RCC 7860 (cell line): Measurements from ENCODE around the gene PRDM16.

Source experiments
- DNase-seq: peaks from one replicate; pipeline ENCODE4 v3.0.0-alpha.2; 2015; ENCODE audit warnings: low spot score
- FAIRE-seq: peaks from 2 replicates; lab custom pipeline; 2012; peaks lifted over from hg19 to GRCh38; lab: Jason Lieb, UNC

Gene PRDM16

DNA sequence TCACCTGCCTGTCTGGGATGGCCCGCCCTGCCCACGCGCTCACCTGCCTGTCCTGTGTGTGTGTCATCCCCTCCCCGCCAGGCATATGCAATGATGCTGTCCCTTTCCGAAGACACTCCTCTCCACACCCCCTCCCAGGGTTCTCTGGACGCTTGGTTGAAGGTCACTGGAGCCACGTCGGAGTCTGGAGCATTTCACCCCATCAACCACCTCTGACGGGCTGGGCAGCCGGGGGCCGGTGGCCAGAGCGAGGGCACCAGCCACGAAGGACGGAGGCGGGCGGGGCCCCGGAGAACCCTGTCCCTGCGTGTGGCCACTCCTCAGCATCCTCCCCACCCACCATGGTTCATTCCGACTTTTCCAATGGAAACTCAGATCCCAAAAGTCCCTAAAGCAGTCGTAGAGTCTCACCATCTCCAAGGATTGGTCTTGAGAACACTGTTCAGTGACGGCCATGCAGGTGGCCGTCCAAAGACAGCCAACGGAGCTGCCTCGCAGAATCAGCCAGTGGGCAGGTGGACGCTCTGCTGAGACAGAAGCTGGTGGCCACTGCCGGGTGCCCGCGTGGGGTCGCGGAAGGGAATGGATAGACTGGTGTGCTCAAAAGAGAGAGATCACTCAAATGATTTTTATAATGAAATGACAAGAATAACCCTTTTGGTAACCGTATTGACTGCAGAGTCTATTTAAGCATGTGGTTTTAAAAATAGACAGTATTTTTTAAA is 364.8 kb downstream of the PRDM16 start:
- no peak for FAIRE-seq
- DNase-seq = no peak

- no peak for DNase-seq
- no peak for FAIRE-seq
Observed at GRCh38 chr1:3434406-3435110, 365.6 kb downstream of the PRDM16 start.

DNA sequence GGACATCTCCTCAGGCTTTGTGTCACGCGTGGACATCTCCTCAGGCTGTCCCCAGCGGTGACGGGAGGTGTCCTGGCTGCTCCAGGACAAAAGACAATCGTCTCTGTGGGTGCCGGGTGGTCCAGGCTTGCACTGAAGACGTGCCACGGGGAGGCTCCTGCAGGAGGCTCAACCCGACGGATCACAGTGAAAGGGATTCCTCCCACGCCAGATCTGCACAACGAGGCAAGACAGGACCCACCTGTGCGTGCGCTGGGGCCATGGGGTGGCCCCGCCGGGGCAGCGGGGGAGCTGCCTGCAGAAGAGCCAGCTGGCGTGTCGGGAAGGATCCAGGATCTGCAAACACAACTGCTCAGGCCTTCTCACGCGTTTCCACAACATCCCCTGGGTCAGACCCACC is 366.7 kb downstream of the PRDM16 start:
- FAIRE-seq = no peak

DNA sequence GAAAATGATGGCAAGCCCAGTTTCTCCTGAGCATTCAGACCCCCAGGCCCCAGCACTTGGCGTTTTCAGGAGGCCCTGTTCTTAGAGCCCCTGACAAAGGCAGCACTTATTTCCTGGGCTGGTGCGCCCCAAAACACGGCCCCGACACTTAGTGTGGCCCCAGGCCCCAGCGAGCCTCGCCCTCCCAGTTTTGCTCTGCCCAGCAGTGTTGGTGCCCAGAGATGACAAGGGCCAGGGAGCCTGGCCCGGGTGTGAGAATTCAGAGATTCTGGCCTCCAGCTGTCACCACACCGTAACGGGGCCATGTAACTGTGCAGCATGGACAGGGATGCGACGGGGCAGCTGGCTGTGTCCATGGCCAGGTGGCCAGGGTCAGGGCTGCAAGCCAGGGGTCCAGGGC is 367.4 kb downstream of the PRDM16 start:
- DNase-seq (no peak), FAIRE-seq (no peak)

More for the DNA sequence above, 366.7 kb downstream of the PRDM16 start:
- no peak for DNase-seq

GRCh38 chr1:3436901-3437300 is 367.9 kb downstream of the PRDM16 start:
- no peak for DNase-seq
- no peak for FAIRE-seq

DNA sequence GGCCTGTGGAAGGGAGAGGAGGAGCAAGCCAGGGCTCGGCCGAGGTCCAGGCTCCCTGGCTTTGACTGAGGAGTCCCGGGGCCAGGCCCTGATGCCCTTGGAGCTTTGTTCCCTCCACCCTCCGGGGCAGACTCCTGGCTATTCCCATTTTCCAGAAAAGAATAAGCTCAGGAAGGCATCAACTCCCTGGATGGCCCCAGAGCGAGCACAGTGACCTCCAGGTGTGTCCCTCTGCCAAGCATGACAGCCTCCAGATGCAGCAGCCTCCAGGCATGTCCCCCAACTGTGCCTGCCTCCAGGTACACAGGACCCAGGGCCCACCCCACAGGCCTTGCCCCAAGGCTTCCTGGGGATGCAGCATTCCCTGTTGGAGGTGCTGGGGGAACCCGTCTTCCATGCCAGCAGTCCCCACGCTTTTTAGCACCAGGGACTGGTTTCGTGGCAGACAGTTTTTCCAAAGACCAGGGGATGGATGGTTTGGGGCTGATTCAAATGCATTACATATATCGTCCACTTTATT is 369.7 kb downstream of the PRDM16 start:
- DNase-seq (no peak), FAIRE-seq (no peak)

DNA sequence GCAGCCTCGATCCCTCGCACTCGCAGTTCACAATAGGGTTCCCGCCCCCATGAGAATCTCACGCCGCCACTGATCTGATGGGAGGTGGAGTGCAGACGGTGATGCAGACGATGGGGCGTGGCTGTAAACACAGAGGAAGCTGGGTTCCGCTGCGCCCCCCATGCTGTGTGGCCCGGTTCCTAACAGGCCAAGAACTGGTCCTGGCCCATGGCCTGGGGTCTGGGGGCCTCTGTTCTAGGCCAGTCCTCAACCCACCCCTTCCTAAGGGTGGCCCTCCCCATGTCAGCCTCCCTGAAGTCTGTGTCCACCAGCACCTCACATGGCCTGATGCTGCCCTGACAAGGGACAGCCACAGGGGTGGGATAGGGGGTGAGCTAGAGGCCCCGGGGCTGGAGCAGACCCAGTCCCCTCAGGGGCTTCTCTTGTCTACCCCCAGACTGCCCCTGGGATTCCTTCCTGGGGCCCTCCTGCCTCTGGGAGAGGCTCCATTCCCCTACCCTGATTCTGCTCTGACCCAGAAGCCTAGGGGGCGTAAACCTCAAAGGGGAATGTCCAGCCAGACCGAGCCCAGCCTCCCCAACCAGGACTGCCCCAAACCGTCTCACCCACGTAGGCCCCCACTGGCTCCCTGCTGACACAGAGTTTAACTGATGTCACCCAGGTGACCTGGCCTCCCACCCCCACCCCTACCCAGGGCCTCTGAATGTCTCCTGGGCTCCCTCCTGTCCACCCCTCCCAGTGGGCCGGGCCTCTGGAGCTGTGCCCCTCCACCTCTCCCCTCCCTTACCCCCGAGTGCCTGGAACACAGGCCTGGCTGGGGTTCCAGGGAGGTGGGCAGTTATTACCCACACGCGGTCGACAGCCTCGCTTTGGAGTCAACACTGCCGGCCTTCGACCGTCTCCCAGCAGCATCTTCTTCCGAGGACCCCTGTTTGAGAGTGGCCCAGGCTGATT is 370.6 kb downstream of the PRDM16 start:
- FAIRE-seq = no peak
- no peak for DNase-seq

- FAIRE-seq = no peak
- DNase-seq = no peak
Observed at GRCh38 chr1:3440300-3440681, 371.3 kb downstream of the PRDM16 start.

- FAIRE-seq = no peak
- DNase-seq = no peak
Observed at GRCh38 chr1:3440711-3441409, 371.9 kb downstream of the PRDM16 start.

GRCh38 chr1:3441410-3441847 is 372.4 kb downstream of the PRDM16 start:
- DNase-seq (no peak), FAIRE-seq (no peak)

DNA sequence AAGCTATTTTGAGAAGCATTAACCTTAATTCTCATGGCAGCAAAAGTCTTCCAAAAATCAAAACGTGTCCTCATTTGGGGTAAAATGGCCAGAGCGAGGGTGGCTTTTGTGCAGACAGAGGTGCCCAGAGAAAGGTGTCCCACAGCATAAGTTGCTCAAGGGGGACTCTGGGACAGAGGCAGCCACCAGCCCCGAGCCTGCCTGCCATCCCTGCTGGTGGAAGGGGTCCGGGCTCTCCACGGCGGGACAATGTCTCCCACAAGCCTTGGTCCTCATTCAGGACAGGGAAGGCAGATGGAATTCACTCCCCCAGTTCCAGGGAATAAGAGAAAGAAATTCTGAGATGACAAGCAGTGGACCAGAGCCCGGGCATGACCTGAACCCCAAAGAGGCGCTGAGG is 372.9 kb downstream of the PRDM16 start:
- no peak for FAIRE-seq

DNA sequence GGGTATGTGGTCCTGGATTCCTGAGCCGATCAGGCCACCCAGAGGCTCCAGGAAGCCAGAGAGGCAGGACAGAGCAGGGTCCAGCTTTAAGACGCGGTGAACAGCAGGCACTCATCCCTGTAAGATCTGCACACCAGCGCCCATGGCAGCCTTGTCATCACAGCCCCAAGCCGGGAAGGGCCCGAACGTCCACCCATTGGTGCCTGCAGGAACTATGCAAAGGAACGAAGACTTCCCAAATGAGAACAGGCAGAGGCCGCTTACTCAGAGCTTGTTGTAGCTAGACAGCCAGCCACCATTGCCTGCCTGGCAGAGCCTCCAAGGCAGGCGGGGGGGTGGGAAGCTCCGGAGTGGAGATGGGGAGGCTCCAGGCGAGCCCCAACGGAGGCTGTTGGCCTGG is 373.3 kb downstream of the PRDM16 start:
- FAIRE-seq (no peak), DNase-seq (no peak)

More for the DNA sequence above, 372.9 kb downstream of the PRDM16 start:
- no peak for DNase-seq

GRCh38 chr1:3442901-3443300 is 373.9 kb downstream of the PRDM16 start:
- DNase-seq (no peak), FAIRE-seq (no peak)

DNA sequence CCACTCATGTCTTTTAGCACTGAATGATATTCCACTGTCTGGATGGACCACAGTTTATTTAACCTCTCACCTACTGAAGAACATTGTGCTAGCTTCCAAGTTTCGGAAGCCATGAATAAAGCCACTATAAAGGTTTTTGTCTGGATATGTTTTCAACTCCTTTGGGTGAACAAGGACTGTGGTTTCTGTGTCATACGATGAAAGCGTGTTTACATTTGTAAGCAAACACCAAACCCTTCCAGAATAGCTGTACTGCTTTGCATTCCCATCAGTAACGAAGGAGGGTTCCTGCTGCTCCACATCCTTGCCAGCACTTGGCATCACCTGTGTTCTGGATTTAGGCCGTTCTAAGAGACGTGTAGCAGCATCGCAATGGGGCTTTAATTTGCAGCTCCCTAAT is 374.8 kb downstream of the PRDM16 start:
- DNase-seq = no peak
- no peak for FAIRE-seq

DNA sequence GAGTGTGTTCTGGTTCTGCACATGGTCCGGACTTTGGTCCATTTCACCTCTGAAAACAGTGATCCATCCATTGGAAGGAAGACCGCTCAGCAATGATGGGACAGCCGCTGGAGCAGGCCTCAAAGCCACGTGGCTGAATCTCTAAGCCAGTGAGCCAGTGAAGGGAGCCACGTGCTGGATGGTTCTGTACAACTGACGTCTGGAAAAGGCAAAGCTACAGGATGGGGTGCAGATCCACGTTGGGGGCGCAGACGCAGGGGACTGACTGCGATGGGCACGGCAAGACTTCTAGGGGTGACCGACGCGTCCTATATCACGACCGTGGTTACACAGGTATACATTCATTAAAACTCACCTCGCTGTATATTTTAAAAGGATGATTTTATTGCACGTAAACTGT is 375.3 kb downstream of the PRDM16 start:
- DNase-seq = no peak
- FAIRE-seq = no peak

- FAIRE-seq (no peak), DNase-seq (no peak)
Observed at GRCh38 chr1:3444736-3445135, 375.7 kb downstream of the PRDM16 start.

- FAIRE-seq = no peak
- DNase-seq = no peak
Observed at GRCh38 chr1:3450202-3450863, 381.3 kb downstream of the PRDM16 start.

GRCh38 chr1:3450983-3451382 is 382.0 kb downstream of the PRDM16 start:
- DNase-seq = no peak
- FAIRE-seq = no peak

GRCh38 chr1:3451994-3452865 is 383.2 kb downstream of the PRDM16 start:
- FAIRE-seq (no peak), DNase-seq (no peak)
